PC-3 (cell line): ENCODE measurements around the gene CHFR. TPM values are rescaled to one million over a fixed set of nuclear protein-coding genes. Genes with fewer than 3 reads are reported as not detected.

Experiments
- ATAC-seq: fragments of 200-7000 bp; cut with Tn5 transposase; 2 replicates; pipeline ENCODE4 v1.9.1; 2020; ENCODE audit warnings: mild to moderate bottlenecking, moderate library complexity
- BruUV-seq: library from RNA; stranded (reverse); fragments of 400-500 nt; replicated peaks from 2 replicates; lab custom pipeline; 2021; lab: Mats Ljungman, UMichigan
- CTCF ChIA-PET: fragments of 300-600 bp; sonication (Branson Sonifier 250); formaldehyde crosslinking; loops from one replicate; lab custom pipeline; 2022; ENCODE audit warnings: antibody characterized with exemption; lab: Charles Lee
- POLR2A ChIA-PET: fragments of 300-600 bp; sonication (Branson Sonifier 250); formaldehyde crosslinking; loops from one replicate; lab custom pipeline; 2022; ENCODE audit warnings: antibody characterized with exemption; ENCODE audit not compliant: unreplicated experiment; lab: Charles Lee
- DNase-seq: peaks from one replicate; pipeline ENCODE4 v3.0.0-alpha.2; 2015
- H2AFZ ChIP-seq: fragments of 300-600 bp; sonication (generic); 2 replicates; pipeline ENCODE4 v1.6.0; 2016; ENCODE audit warnings: antibody characterized with exemption, low read length
- H3F3A ChIP-seq: fragments of 300-600 bp; sonication (generic); one replicate; pipeline ENCODE4 v1.6.0; 2017; ENCODE audit warnings: antibody characterized with exemption, low read length, control low read depth, mild to moderate bottlenecking; ENCODE audit not compliant: unreplicated experiment
- H3K27ac ChIP-seq: fragments of 300-600 bp; sonication (generic); 2 replicates; pipeline ENCODE4 v1.5.1; 2016; ENCODE audit warnings: mild to moderate bottlenecking, low read length
- H3K27me3 ChIP-seq: fragments of 300-600 bp; sonication (generic); 2 replicates; pipeline ENCODE4 v1.6.1; 2016; ENCODE audit warnings: low read length, mixed read lengths
- H3K36me3 ChIP-seq: fragments of 300-600 bp; sonication (generic); 2 replicates; pipeline ENCODE4 v1.6.1; 2016; ENCODE audit warnings: low read depth, mixed run types, low read length, mixed read lengths
- H3K4me1 ChIP-seq: fragments of 300-600 bp; sonication (generic); 2 replicates; pipeline ENCODE4 v1.5.1; 2016; ENCODE audit warnings: low read length; ENCODE audit not compliant: insufficient read depth
- H3K4me2 ChIP-seq: fragments of 300-600 bp; sonication (generic); 2 replicates; pipeline ENCODE4 v1.6.0; 2016; ENCODE audit warnings: low read length
- H3K4me3 ChIP-seq: fragments of 300-600 bp; sonication (generic); 2 replicates; pipeline ENCODE4 v1.5.1; 2016; ENCODE audit warnings: mild to moderate bottlenecking, low read length, mixed read lengths
- H3K79me2 ChIP-seq: fragments of 300-600 bp; sonication (generic); 2 replicates; pipeline ENCODE4 v1.6.1; 2017; ENCODE audit warnings: low read length, mixed read lengths
- H3K9ac ChIP-seq: fragments of 300-600 bp; sonication (generic); 2 replicates; pipeline ENCODE4 v1.6.0; 2016; ENCODE audit warnings: mild to moderate bottlenecking, low read length
- H3K9me2 ChIP-seq: fragments of 300-600 bp; sonication (generic); replicated peaks from 2 replicates; pipeline ENCODE4 v1.6.1; 2016; ENCODE audit warnings: mixed run types, low read length, mixed read lengths
- H3K9me3 ChIP-seq: fragments of 300-600 bp; sonication (generic); 2 replicates; pipeline ENCODE4 v1.6.1; 2016; ENCODE audit warnings: low read length, mixed read lengths
- H4K20me1 ChIP-seq: fragments of 300-600 bp; sonication (generic); 2 replicates; pipeline ENCODE4 v1.6.1; 2016; ENCODE audit warnings: low read length, mixed read lengths
- EZH2 ChIP-seq: fragments of 300-600 bp; sonication (generic); IDR thresholded peaks from one replicate; pipeline ENCODE4 v1.6.1; 2017; ENCODE audit warnings: antibody characterized with exemption, mild to moderate bottlenecking, low read length; ENCODE audit not compliant: unreplicated experiment
- EZH2phosphoT487 ChIP-seq: fragments of 300-600 bp; sonication (generic); IDR thresholded peaks from 2 replicates; pipeline ENCODE4 v1.6.1; 2018; ENCODE audit warnings: mild to moderate bottlenecking, antibody characterized with exemption, low read length, borderline replicate concordance
- intact Hi-C: fragments of 100-400 bp; cut with micrococcal nuclease; formaldehyde crosslinking; loops from 2 replicates; pipeline ENCODE4 v1.9.0; 2023
- total RNA-seq: library from RNA; depleted of rRNA; stranded (reverse); fragments of >200 nt; gene quantifications from 2 replicates; pipeline ENCODE4 v1.2.3, GENCODE V29; 2014
- TF ChIP-seq, protein P1 (sequence below): fragments of 300-600 bp; sonication (generic); conservative IDR thresholded peaks from 2 replicates; pipeline ENCODE4 v1.5.1; 2017; ENCODE audit warnings: antibody characterized with exemption, low read depth, mild to moderate bottlenecking, low read length

Gene CHFR
- total RNA-seq, 1 experiment from 2014 or later = 23.3 TPM

DNA sequence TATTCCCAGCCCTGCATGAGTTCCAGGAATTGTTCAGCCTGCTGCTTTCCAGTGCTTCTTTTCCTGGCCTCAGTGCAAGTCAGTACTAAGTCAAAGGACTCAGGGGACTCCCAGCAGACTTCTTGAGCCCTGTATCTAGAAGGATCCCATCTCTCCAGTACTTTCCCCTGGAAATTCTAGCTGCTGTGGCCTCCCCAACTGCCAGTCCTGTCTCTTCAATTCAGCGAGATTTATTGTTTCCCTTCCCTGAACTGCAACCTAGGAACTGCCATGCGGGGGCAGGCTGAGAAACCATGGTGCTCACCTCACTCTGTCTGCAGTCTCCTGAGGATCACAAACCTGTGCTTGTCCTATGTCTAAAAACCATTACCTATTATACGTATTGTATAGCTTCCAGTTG, 37.0 kb upstream of the CHFR start:
- no peaks in the 10 kb centered on the region for H3K27me3 ChIP-seq
- no peaks in the 10 kb centered on the region for H3K79me2 ChIP-seq
- CTCF ChIA-PET = no interaction called here
- TF ChIP-seq, protein P1, sequence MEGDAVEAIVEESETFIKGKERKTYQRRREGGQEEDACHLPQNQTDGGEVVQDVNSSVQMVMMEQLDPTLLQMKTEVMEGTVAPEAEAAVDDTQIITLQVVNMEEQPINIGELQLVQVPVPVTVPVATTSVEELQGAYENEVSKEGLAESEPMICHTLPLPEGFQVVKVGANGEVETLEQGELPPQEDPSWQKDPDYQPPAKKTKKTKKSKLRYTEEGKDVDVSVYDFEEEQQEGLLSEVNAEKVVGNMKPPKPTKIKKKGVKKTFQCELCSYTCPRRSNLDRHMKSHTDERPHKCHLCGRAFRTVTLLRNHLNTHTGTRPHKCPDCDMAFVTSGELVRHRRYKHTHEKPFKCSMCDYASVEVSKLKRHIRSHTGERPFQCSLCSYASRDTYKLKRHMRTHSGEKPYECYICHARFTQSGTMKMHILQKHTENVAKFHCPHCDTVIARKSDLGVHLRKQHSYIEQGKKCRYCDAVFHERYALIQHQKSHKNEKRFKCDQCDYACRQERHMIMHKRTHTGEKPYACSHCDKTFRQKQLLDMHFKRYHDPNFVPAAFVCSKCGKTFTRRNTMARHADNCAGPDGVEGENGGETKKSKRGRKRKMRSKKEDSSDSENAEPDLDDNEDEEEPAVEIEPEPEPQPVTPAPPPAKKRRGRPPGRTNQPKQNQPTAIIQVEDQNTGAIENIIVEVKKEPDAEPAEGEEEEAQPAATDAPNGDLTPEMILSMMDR = no peak
- TF ChIP-seq EZH2 (no peak), EZH2phosphoT487 (no peak)
- intact Hi-C loops = no loop called here
- ATAC-seq (no peak), DNase-seq (no peak)
- no peak overlapping the region for H3K27ac ChIP-seq
- H3K4me2 ChIP-seq = no peak overlapping the region
- H3F3A ChIP-seq = no peaks in the 10 kb centered on the region
- no peaks in the 10 kb centered on the region for H3K4me1 ChIP-seq
- H3K9me2 ChIP-seq = no peaks in the 10 kb centered on the region
- no TSS peak for BruUV-seq
- H4K20me1 ChIP-seq = no peaks in the 10 kb centered on the region
- peaks cover 80% of the 10 kb centered on the region for H3K9me3 ChIP-seq
- H3K36me3 ChIP-seq = peaks cover 68% of the 10 kb centered on the region
- no peak overlapping the region for H3K4me3 ChIP-seq
- H3K9ac ChIP-seq = no peak overlapping the region
- POLR2A ChIA-PET = no interaction called here
- no peak overlapping the region for H2AFZ ChIP-seq

- Histone ChIP-seq H3K27ac (no peak overlapping the region), H3K79me2 (no peaks in the 10 kb centered on the region), H3K36me3 (peaks cover 60% of the 10 kb centered on the region), H3K4me2 (no peak overlapping the region), H3K9ac (no peak overlapping the region), H4K20me1 (no peaks in the 10 kb centered on the region), H3K27me3 (no peaks in the 10 kb centered on the region), H3K9me2 (no peaks in the 10 kb centered on the region), H3K4me3 (no peak overlapping the region), H2AFZ (no peak overlapping the region), H3K4me1 (no peaks in the 10 kb centered on the region), H3K9me3 (peaks cover 74% of the 10 kb centered on the region), H3F3A (no peaks in the 10 kb centered on the region)
- ATAC-seq (no peak), DNase-seq (no peak)
- TSS peak; percentile 8 for BruUV-seq
- POLR2A ChIA-PET = no interaction called here
- CTCF ChIA-PET = no interaction called here
- intact Hi-C loops = no loop called here
- no peak for TF ChIP-seq EZH2
- TF ChIP-seq, protein P1 = no peak
- no peak for TF ChIP-seq EZH2phosphoT487
Measured at GRCh38 chr12:132923356-132923909, 36.0 kb upstream of the CHFR start.

DNA sequence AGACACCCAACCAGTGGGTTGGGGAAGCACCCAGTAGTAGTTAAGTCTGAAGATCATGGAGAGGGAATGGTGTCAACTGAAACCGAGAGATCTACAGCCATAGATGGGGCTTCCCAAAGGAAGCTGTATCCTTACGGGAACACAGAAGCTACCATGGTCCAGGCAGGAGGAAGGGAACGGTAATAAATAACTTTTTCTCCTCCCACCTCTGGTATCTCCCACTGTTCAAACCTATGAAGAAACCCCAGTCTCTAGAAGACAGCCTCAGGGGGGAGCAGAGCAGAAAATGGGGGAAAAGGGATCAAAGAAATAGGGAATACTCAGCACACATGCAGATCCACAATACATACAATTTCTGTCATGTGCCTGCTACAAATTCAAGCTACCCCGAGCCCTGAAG, 35.3 kb upstream of the CHFR start:
- intact Hi-C loops = no loop called here
- H3K4me2 ChIP-seq = no peak overlapping the region
- no peaks in the 10 kb centered on the region for H3K4me1 ChIP-seq
- no peaks in the 10 kb centered on the region for H3F3A ChIP-seq
- H3K9me3 ChIP-seq = peaks cover 73% of the 10 kb centered on the region
- H3K79me2 ChIP-seq = no peaks in the 10 kb centered on the region
- H2AFZ ChIP-seq = no peak overlapping the region
- DNase-seq (no peak), ATAC-seq (no peak)
- no peaks in the 10 kb centered on the region for H3K27me3 ChIP-seq
- TF ChIP-seq EZH2 (no peak), EZH2phosphoT487 (no peak)
- TF ChIP-seq, protein P1 = no peak
- H3K9me2 ChIP-seq = no peaks in the 10 kb centered on the region
- H3K36me3 ChIP-seq = peaks cover 60% of the 10 kb centered on the region
- no peak overlapping the region for H3K4me3 ChIP-seq
- no peak overlapping the region for H3K9ac ChIP-seq
- BruUV-seq = no TSS peak
- no peaks in the 10 kb centered on the region for H4K20me1 ChIP-seq
- no peak overlapping the region for H3K27ac ChIP-seq
- CTCF ChIA-PET = no interaction called here
- POLR2A ChIA-PET = interaction anchor here (0.5 kb wide), 1 partner anchor 32 kb away, joined by 3 read pairs; no protein-coding TSS in a partner anchor
